ENCODE measurements around the gene SEPTIN5.
"Not testable (repeated sequence)": the region's sequence is repeated elsewhere in the genome, so short reads cannot be mapped to it uniquely, and the experiment has no call there.

The SEPTIN5 gene

DNA sequence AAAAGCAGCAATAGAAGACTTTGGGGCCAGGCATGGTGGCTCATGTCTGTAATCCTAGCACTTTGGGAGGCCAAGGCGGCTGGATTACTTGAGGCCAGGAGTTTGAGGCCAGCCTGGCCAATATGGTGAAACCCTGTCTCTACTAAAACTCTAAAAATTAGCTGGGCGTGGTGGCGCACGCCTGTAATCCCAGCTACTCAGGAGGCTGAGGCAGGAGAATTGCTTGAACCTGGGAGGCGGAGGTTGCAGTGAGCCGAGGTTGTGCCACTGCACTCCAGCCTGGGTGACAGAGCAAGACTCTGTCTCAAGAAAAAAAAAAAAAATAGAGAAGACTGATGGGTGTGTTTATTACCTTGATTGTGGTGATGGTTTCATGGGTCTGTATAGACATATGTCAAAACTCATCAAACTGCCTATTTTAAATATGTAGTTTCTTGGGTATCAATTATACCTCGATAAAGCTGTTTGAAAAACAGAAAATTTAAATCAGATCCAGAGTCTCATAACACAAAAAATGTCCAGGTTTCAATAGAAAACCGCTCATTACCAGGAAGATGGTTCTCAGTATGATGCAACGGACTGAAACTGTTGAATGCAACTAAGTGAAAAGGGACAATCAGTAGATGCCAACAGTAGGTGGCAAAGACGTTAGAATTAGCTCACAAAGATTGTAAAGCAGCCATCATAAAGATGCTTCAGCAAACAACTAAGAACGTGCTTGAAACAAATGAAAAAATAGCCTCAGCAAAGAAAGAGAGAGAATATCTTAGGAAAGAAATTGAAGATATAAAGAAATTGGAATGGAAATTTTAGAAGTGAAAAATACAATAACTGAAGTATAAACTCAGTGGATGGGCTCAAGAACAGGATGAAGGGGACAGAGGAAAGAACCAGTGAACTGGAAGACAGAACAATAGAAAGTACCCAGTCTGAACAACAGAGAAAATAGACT is 33.1 kb upstream of the SEPTIN5 start:
- DNase-seq = no peak

- DNase-seq = no peak
These were observed 32.4 kb upstream of the SEPTIN5 start for GRCh38 chr22:19681863-19682245.

- DNase-seq = no peak
These were observed 27.4 kb upstream of the SEPTIN5 start for GRCh38 chr22:19686946-19687345.

- peak; percentile 13 for DNase-seq
These were observed 26.6 kb upstream of the SEPTIN5 start for GRCh38 chr22:19687561-19688300.

GRCh38 chr22:19688301-19689290 is 25.7 kb upstream of the SEPTIN5 start:
- DNase-seq = no peak

GRCh38 chr22:19689408-19689807 is 24.9 kb upstream of the SEPTIN5 start:
- no peak for DNase-seq

- DNase-seq = no peak
These were observed 23.1 kb upstream of the SEPTIN5 start for GRCh38 chr22:19691007-19691720.

DNA sequence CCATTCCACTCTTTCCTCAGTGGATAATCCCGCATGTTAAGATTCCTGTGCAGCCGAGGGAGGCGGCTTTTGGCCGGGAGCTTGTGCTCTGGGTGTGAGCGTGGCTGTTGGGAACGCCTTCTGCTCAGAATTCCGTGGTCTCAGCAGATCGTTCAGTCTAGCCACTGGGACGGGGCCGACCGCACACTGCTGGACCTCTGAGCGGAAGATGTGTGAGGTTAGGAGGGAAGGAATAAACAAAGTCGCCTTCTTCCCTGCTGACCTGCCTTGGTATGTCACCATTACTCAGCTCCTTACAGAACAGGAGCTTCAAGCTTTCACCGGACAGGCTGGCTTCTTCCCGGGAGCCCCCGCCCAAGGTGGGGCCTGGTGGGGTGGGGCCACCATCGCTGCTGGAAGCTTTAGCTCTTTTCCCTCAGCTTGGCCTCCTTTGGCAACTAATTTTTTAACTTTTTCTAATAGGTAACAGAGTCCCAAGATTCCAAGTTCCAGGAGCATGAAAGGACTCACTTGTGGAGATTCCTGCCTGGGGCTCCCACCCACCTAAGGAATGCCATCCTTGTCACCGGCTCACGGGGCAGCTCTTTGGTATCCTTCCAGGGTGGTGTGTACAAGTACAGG is 22.5 kb upstream of the SEPTIN5 start:
- DNase-seq = no peak

GRCh38 chr22:19693581-19693980 is 20.7 kb upstream of the SEPTIN5 start:
- no peak for DNase-seq

GRCh38 chr22:19693981-19694670 is 20.2 kb upstream of the SEPTIN5 start:
- no peak for DNase-seq

- DNase-seq = no peak
These were observed 19.6 kb upstream of the SEPTIN5 start for GRCh38 chr22:19694696-19695095.

DNA sequence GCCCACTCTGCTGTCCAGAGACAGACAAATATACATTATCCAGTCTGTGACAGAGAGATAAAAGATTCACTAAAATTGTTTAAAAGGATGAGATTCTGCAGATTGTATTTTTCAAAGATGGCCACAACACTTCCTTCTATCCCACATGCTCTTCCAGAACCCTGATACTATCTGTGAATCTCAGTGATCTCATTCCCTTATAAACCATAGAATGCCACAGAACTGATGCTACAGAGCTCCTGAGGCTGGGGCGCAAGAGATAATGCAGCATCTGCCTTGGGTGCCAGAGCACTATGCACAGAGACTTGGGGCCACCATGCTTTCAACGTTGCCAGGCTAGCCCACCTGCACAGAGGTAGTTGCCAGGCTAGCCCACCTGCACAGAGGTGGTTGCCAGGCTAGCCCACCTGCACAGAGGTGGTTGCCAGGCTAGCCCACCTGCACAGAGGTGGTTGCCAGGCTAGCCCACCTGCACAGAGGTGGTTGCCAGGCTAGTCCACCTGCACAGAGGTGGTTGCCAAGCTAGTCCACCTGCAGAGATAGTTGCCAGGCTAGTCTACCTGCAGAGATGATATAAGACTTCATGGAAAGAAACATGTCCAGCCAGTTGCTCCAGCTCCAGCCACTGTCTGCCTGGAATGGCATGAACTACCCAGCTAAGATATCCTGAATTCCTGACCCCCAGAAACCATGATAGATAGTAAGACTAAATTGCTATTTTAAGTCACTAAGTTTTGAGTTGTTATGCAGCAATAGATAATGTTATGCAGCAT is 17.6 kb upstream of the SEPTIN5 start:
- DNase-seq = no peak

GRCh38 chr22:19697871-19698270 is 16.4 kb upstream of the SEPTIN5 start:
- DNase-seq = not testable (repeated sequence)

- DNase-seq = no peak
These were observed 13.4 kb upstream of the SEPTIN5 start for GRCh38 chr22:19700790-19701419.

GRCh38 chr22:19701420-19702145 is 12.7 kb upstream of the SEPTIN5 start:
- DNase-seq = no peak

DNA sequence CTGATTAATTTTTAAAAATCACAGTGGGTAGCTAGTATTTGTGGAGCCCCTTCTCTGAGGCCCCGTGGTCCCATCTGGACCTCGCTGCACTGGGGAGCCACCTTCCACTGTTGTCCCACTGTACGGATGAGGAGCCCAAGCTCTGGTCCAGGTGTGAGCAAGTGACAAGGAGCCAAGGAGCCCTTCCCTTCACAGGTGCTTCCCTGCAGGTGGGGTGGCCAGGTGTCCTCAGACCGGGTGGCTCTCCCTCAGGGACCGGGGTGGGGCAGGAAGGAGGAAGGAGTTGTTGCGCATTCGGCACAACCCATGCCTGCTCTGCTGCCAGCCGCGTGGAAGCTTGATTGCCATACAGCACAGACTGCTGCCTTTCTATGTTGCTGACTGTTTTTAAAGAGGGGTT is 10.4 kb upstream of the SEPTIN5 start:
- DNase-seq = peak; percentile 76

- peak; percentile 34 for DNase-seq
These were observed 9.8 kb upstream of the SEPTIN5 start for GRCh38 chr22:19704355-19705015.

- no peak for DNase-seq
These were observed 8.9 kb upstream of the SEPTIN5 start for GRCh38 chr22:19705181-19705934.
